Fibroblast of the aortic adventitia (primary cell): ENCODE data around the gene FAM107A. TPM values are rescaled to one million over a fixed set of nuclear protein-coding genes. Genes with fewer than 3 reads are reported as not detected.

ENCODE experiments used
- DNase-seq: peaks from one replicate; pipeline ENCODE4 v3.0.0-alpha.2; 2010; ENCODE audit warnings: low read depth
- H3K4me3 ChIP-seq: 2 replicates; pipeline ENCODE4 v1.5.1; 2011; ENCODE audit warnings: low read depth, mild to moderate bottlenecking, control low read depth, low read length, moderate library complexity
- total RNA-seq: library from RNA; depleted of rRNA; stranded (reverse); fragments of >200 nt; gene quantifications from 2 replicates; pipeline ENCODE4 v1.2.3, GENCODE V29; 2012; ENCODE audit warnings: low replicate concordance
- TF ChIP-seq, protein P1 (sequence below): IDR thresholded peaks from 2 replicates; pipeline ENCODE4 v1.5.1; 2011; ENCODE audit warnings: mild to moderate bottlenecking, low read length, control low read depth, inconsistent platforms; ENCODE audit not compliant: insufficient read depth

FAM107A gene
- total RNA-seq, 1 donor = 0.54 TPM

DNA sequence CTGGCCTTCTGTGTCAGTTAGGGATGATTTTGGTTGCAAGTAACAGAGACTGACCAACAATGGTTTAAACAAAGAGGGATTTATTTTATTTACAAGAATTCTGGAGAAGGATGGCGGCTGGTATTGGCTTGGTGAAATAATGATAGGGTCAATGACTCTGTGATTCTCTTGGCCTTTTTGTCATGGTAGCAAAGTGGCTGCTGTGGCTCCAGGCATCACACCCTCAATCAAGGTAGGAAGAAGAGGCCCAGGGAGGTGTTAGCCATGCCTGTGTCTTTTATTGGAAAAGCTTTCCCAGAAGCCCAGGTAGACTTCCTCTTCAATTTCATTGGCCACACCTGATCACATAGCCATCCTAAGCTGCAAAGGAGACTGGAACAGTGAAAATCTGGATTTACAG, 13.1 kb downstream of the FAM107A start:
- no peak for DNase-seq
- TF ChIP-seq, protein P1, sequence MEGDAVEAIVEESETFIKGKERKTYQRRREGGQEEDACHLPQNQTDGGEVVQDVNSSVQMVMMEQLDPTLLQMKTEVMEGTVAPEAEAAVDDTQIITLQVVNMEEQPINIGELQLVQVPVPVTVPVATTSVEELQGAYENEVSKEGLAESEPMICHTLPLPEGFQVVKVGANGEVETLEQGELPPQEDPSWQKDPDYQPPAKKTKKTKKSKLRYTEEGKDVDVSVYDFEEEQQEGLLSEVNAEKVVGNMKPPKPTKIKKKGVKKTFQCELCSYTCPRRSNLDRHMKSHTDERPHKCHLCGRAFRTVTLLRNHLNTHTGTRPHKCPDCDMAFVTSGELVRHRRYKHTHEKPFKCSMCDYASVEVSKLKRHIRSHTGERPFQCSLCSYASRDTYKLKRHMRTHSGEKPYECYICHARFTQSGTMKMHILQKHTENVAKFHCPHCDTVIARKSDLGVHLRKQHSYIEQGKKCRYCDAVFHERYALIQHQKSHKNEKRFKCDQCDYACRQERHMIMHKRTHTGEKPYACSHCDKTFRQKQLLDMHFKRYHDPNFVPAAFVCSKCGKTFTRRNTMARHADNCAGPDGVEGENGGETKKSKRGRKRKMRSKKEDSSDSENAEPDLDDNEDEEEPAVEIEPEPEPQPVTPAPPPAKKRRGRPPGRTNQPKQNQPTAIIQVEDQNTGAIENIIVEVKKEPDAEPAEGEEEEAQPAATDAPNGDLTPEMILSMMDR = no peak
- no peak overlapping the region for H3K4me3 ChIP-seq

DNA sequence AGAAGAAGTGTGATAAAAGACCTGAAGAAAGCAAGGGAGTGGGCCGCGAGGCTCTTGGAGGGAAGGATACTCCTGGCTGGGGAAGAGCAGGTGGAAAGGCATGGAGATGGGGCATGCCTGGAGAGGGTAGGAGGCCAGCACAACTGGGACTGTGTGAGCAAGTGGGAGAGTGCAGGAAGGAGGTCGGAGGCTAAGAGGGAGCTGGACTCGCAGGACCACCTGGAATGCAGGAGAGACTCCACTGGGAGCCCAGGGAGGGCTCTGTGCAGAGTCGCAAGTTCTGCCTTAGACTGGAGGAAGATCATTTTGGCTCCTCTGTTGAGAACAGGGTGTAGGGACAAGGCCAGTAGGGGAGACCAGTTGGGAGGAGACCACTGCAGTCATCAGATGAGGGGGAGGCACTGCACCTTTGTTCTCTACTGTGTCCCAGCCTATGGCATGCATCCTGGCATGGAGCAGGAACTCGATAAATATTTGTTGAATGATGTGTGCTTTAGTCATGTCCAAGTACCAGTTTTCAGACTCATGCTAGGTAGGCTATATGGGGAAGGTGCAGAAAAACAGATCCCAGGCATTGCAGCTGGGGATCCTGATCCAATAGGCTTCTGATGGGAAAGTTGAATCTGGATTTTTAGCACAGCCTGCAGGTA, 13.7 kb downstream of the FAM107A start:
- no peak for DNase-seq
- H3K4me3 ChIP-seq = no peak overlapping the region
- TF ChIP-seq, protein P1 = no peak

DNA sequence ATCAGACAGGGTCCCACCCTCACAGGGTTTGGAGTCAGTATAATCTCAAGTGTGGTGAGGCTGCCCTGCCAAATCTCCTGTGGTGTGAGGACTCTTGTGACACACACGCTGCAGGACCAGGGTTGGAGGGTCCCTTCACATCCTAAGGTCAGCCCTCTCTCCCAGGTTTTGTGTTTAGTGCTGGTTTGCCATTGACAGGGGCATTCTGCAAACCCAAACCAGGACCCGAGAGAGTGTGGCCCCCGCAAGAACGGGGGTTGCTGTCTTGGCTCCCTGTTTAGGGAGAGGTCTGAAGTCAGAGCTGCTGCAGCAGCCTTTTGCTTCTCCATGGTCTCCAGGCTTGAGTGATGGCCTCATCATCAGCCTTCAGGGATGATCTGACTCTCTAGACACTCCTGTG, 14.7 kb downstream of the FAM107A start:
- TF ChIP-seq, protein P1 = no peak
- DNase-seq = no peak
- no peak overlapping the region for H3K4me3 ChIP-seq

DNA sequence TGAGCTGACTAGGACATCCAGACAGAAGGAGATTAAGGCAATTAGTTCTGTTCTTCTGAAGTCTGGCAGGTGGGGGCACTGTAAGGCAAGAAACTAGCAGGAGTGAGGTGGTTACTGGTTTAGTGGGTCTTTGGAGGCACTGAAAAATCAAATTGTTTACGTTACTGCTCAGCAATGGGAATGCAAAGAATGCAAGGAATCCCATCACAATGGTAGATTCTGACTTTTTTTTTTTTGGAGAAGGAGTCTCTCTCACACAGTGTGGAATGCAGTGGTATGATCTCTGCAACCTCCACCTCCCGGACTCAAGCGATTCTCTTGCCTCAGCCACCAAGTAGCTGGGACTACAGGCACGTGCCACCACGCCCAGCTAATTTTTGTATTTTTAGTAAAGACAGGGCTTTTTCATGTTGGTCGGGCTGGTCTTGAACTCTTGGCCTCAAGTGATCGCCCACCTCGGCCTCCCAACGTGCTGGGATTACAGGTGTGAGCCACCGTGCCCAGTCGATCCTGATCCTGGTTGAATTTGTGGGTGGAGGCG, 16.4 kb downstream of the FAM107A start:
- peak; percentile 97 for DNase-seq
- no peak overlapping the region for H3K4me3 ChIP-seq
- TF ChIP-seq, protein P1 = peak; percentile 54

DNA sequence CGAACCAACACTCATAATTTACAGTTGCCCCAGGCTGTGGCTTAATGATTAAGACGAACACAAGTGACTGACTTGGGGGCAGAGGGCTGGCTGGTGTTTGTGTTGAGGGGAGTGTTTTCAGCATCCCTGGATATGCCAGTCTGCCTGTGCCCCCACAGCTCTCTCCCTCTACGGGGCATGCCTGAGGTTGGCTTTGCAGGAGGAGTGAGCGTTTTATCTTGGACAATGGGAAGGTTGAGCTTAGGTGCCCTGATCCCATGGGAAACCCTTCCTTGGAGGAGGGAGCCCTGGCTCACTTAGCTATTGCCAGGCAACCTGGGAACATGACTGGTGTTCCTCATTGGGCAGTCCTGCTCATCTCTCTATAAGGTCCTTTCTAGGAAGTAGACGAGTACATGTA, 17.6 kb downstream of the FAM107A start:
- TF ChIP-seq, protein P1 = no peak
- no peak for DNase-seq
- H3K4me3 ChIP-seq = no peak overlapping the region

DNA sequence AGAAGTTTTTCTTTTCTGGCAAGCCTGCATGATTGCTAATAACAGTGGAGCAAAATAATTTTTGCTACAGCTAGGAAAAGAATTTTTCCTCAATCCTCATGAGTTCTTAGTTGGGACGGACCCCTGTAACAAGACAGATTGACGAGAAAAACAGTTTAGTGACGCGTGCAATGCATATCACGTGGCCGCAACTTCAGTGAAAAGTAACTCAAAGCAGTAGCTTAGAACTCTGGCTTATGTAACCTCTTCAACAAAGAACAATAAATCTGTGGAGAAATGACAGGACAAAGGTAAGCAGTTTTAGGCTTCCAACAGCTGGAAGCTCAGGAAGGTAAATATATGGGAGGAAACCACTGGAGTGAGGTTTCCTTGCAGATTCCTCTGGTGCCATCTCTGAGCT, 19.7 kb downstream of the FAM107A start:
- H3K4me3 ChIP-seq = no peak overlapping the region
- DNase-seq = no peak
- TF ChIP-seq, protein P1 = no peak

DNA sequence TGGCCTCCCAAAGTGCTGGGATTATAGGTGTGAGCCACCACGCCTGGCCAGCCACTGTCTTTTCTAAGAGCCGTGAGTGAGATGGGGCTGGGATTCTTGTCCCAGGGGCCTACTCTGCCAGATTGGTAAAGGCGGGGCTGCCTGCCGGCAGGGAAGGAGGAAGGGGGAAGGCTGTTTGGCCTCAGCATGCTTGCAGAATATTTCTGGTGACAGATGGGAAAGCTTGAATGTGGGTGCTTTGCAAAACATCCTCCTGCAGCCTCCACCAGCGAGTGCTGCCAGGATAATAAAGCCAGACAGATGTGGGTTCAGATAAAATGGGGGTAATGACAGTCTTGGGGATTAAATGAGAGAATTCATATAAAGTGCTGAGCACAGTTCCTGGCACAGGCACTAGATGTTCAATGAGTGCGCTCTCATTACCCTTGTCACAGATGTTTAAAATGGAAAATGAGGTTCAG, 20.4 kb downstream of the FAM107A start:
- no peak overlapping the region for H3K4me3 ChIP-seq
- TF ChIP-seq, protein P1 = no peak
- no peak for DNase-seq
